GM21423 (cell line): Measurements from ENCODE around the gene OR3A3.

ENCODE experiments used
- ATAC-seq: cut with Tn5 transposase; IDR thresholded peaks from one replicate; pipeline ENCODE4 v1.9.1; 2021; ENCODE audit warnings: mild to moderate bottlenecking, moderate library complexity; ENCODE audit not compliant: unreplicated experiment

Gene OR3A3

DNA sequence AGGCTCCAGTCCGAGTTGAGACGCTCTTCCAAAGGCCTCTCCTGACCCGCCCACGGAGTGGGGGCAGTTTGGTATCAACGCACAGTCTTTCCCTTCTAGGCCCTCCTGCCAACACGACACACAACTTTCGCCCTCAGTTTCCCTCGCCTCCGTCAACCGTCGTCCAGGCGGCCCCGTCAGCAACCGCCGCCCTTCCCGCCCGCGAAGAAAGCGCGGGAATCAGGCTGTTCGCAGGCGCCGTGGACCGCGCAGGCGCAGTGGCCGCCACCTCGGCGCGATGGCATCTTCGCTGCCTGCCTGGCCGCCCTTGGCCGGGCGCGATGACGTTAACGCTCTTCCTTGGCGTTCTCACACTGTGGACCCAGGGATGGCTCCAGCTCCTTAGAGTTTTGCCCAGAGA lies 60.4 kb downstream of the OR3A3 start, which contains the start of gene SPATA22:
SPATA22 (minus strand) TSS at position 221 of the 400 bp plus-strand sequence. CDS start 2,494 bp downstream, outside the sequence.
- no peak for ATAC-seq

- no peak for ATAC-seq
Measured at GRCh38 chr17:3472137-3472536, 61.0 kb downstream of the OR3A3 start.
